Colon (tissue), 2 donors: Measurements from ENCODE around the gene TMEM44.
"Not testable (repeated sequence)": the region's sequence is repeated elsewhere in the genome, so short reads cannot be mapped to it uniquely, and the experiment has no call there.

Experiments used
- FAIRE-seq: peaks from 2 replicates; lab custom pipeline; 2012; peaks lifted over from hg19 to GRCh38; lab: Jason Lieb, UNC
- donor health status: control.
- donor health status: control.

The TMEM44 gene

GRCh38 chr3:194640829-194641228 lies 7.6 kb upstream of the TMEM44 start:
- no peak for FAIRE-seq

- FAIRE-seq, result no peak
These were observed 5.9 kb upstream of the TMEM44 start for GRCh38 chr3:194638991-194639605.

GRCh38 chr3:194637541-194638400 lies 4.6 kb upstream of the TMEM44 start:
- FAIRE-seq, result no peak

- FAIRE-seq, result no peak
These were observed 3.8 kb upstream of the TMEM44 start for GRCh38 chr3:194637066-194637465.

GRCh38 chr3:194632809-194633348 lies 340 bp downstream of the TMEM44 start:
- no peak for FAIRE-seq

- FAIRE-seq, result no peak
These were observed 902 bp downstream of the TMEM44 start for GRCh38 chr3:194632226-194632808.

- FAIRE-seq, result no peak
These were observed 1.5 kb downstream of the TMEM44 start for GRCh38 chr3:194631696-194632095.

GRCh38 chr3:194630681-194631080 lies 2.5 kb downstream of the TMEM44 start:
- FAIRE-seq, result not testable (repeated sequence)

GRCh38 chr3:194624956-194625355 lies 8.3 kb downstream of the TMEM44 start:
- FAIRE-seq, result no peak

GRCh38 chr3:194623449-194624290 lies 9.5 kb downstream of the TMEM44 start:
- no peak for FAIRE-seq

GRCh38 chr3:194622621-194623340 lies 10.4 kb downstream of the TMEM44 start:
- FAIRE-seq, result no peak

GRCh38 chr3:194621947-194622346 lies 11.3 kb downstream of the TMEM44 start:
- FAIRE-seq, result no peak

GRCh38 chr3:194620196-194620595 lies 13.0 kb downstream of the TMEM44 start:
- no peak for FAIRE-seq

- no peak for FAIRE-seq
These were observed 13.5 kb downstream of the TMEM44 start for GRCh38 chr3:194619741-194620140.

- no peak for FAIRE-seq
These were observed 14.2 kb downstream of the TMEM44 start for GRCh38 chr3:194618858-194619608.

- no peak for FAIRE-seq
These were observed 15.4 kb downstream of the TMEM44 start for GRCh38 chr3:194617827-194618226.

- FAIRE-seq, result no peak
These were observed 16.0 kb downstream of the TMEM44 start for GRCh38 chr3:194617143-194617671.

- no peak for FAIRE-seq
These were observed 18.0 kb downstream of the TMEM44 start for GRCh38 chr3:194615226-194615625.

GRCh38 chr3:194612221-194612620 lies 21.0 kb downstream of the TMEM44 start:
- no peak for FAIRE-seq

GRCh38 chr3:194610689-194611088 lies 22.5 kb downstream of the TMEM44 start:
- no peak for FAIRE-seq
